NCI-H187 (cell line): ENCODE results near the gene P2RX1.

Experiments
- DNase-seq, 2 experiments: peaks; one replicate each; lab custom pipeline; 2025; lab: John Stamatoyannopoulos, UW

Gene P2RX1

DNA sequence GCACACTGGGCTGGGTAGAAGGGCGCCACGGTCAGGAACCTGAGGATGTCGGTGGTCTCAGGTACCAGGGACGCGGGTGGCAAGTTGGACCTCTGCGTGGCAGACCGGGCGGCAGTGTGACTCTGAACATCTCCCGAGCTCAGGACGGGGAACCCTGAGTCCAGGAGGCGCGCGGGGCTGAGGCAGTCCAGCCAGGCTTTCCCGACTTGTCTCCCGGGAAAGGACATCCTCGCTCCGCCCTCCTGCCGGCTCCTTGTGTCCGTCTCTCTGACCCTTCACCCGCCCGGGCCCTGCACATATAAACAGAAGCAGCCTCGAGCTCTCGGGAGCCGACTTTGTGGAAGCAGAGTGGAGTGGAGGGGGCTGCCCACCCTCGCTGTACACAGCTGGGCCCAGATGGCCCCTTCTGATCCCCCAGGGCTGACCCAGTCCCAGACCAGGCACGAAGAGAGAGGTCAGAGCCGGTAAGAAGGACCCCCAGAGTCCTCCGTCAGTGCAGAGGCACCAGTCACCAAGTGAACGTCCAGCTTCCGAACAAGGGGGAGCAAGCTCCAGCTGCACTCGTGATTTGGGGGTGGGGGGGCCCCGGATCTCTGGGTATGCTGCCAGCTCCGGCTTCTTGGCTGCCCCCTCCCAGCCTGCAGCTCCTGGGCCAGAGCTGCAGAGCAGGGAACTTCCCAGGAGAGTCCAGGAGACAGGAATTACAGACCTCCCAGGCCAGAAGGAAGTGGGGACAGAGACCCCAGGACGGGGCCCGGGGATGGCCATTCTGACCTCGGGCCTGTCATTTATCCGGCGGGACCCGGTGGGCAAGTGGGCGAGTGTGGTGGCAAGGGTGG, 8.5 kb upstream of the P2RX1 start:
- DNase-seq, result no peak

DNA sequence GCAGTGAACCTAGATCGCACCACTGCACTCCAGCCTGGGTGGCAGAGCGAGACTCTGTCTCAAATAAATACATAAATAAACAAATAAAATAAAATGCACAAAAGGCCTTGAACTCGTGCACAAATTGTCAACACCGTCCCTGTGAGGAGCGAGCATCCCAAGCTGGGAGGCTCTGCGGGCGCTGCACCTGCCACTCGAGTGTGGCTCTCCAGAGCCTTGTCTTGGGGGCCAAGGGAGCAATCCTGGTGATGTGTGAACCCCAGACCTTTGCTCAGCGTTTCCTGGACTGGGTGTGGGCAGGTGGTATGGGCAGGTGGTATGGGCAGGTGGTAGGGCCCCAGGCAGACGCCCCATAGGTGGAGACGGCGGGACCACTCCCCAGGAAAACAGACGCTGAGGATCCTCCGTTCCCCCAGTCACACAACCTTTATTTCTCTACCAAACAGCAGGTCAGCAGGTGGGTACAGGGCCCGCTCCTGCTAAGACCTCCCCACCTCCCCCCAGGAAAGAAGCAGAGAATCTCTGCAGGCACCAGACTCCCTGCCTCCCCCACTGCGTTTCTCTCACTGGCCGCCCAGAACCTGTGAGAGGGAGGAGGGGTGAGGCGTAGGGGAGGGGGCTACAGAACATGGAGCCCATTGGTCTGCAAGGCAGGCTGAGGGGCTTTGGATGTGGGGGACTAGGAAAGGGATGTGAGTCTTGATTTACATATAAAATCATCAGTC, 7.4 kb upstream of the P2RX1 start:
- peak in 1 of 2 experiments; percentile 34 for DNase-seq

DNA sequence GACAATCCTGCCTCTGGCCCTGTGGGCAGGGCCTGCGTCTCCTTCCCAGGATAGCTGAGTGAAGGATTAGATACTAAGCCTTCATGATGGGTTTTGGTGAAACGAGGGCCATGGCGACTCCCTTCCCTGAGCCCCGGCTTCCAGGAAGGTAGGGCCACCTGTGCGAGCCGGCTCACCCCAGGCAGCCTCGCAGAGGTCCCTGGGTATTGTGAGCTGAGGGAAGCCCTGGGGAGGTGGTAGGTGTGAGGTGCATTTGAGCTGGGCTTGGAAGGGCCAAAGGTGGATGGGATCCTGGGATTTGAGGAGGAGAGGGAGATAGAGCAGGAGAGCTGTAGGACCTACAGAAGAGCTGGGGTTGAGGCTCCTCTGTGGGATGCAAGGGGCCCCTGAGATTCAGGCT, 6.5 kb upstream of the P2RX1 start:
- no peak for DNase-seq

DNA sequence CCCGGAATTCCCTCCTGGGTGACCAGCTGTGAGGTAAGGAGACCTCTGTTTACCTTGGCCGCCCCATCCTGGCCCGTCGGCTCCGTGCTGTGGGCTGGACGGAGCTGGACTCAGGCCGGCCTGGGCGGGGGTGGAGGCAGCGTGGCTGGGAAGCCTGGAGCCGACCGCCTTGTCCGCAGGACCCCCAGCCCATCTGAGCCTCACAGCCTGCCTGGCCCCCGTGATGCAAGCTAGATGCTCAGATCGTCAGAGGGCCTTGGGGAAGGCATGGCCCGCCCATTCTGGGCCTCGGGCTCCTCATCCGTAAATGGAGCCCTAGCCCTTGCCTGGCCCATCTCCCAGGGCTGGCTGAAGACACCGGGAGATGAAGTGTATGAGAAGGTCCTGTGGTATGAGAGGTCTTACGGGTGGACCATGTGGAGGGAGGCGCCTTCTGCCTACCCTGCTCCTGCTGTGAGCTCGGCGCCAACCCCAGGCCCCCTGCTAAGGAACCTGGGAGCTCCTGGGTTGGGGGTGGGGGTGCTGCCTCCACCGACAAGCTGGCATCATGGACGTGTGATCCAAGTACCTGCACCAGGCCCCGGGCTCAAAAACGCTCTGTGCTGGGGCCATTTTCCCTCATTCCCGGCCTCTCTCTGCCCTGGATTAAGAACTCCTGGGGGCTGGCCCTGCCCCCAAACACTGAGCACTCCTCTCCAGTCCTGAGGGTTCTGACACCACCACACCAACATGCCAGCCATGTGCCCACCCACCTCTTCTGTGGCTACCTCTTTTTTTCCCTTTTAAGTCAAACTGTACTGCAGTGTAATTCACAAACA, 5.4 kb upstream of the P2RX1 start:
- DNase-seq, result no peak

DNA sequence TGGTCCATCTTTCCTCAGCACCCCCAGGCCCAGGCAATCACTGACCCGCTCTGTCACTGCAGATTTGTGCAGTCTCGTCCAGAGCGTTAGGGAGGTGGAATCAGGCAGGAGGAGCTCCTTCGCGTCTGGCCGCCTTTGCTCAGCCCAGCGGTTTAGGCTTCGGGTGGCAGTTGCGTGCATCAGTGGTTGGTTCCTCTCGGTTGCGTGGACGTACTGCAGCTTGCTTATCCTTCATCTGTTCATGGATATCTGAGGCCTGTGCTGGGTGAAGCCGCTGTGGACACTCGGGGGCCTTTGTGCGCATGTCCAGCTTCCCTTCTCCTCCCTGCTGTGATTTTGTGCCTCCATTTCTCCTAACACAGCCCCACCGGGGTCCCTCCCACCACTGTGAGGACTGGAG, 4.7 kb upstream of the P2RX1 start:
- no peak for DNase-seq

DNA sequence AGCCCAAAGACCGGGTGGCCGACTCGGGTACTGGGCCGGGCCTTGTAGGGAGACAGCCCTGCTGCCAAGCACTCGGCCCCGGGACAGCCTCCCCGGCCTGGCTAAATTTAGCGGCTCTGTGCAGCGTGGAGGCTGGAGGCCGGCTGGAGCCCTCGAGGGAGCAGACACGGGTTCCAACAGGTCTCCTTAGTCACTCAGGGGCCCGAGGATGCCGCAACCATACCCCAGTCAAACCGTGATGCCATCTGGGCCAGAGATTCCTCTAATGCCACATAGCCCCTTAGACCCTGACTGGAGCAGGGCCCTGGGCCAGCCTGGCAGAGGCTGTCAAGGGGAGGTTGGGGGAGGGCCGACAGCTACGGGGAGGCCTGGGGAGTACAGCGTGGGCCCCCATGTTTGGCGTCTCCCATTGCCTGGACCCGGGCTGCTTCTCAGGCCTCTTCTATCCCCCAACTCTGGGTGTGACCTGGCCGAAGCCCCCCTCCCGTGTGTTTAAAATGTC, 2.9 kb upstream of the P2RX1 start:
- DNase-seq, result no peak

DNA sequence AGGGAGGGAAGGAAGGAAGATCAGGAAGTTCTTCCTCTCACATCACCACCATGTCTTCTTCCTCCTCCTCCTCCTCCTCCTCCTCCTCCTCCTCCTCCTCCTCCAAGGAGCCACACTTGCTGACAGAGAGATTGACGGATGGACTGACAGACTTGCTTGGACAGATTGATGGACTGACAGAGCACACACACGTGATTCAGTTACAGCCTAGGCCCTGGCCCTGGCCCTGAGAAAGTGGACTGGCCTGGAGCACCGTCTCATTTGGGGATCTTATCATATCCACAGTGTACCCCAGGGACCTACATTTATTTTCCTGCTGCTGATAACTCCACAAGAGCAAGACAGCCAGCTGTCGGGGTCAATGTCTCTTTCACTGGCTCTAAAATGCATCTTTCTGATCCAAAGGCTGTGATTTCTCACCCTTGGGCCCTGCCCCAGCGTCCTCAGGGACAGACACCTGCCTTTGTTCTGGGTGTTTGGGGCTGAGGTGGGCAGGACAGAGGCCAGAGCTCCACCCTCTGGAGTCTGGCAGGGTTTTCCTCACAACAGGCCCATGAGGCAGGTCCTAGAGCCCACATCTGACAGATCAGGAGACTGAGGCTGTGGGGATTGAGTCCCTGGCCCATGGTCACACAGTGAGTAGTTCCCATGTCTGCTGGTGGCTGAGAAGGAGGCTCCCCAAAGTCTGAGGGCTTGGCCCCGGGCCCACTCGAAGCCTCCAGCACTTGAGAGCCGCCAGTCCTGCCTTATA, 2.3 kb upstream of the P2RX1 start:
- no peak for DNase-seq

DNA sequence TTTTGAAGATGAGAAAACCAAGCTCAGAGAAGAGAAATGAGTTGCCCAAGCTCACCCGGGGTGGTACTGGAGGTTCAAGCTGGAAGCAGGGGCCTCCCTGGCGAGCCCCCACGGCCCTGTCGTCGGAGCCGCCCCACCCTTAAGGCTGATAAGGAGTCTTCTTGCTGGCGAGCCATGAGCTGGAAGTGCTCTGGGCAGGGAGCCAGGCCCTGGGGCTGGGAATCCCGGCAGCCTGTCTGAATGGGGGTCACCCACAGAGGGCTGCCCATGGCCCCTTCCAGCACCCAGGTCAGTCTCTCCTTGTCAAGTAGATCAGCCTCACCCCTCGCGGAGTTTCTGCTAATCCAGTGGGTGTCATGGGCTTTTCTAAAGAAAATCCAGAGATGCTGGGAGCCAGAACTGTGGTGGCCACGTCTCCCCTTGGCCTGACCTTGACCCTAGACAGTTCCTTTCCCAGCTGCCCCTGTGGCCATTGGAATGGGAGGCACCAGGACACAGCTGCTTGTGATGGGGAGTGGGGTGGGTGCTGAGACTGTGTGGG, 1.2 kb upstream of the P2RX1 start:
- no peak for DNase-seq

DNA sequence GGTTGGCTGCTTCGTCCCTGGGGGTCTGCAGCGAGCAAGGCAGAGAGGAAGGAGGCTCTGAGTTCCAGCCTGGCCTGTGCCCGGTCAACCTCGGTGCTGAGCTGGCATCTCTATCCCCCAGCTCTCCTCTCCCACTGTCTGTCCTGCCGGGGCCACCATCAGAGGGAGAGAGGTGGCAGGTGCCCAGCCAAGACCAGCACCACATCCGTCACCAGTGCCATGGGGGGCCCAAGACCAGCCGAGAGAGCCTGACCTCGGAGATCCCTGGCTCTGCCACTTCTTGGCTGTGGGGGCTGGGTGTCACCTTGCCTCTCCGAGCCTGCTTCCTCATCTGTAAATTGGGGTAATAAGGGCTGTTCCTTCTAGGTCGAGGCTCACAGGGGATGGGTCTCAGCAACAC, 560 bp upstream of the P2RX1 start:
- DNase-seq, result no peak

DNA sequence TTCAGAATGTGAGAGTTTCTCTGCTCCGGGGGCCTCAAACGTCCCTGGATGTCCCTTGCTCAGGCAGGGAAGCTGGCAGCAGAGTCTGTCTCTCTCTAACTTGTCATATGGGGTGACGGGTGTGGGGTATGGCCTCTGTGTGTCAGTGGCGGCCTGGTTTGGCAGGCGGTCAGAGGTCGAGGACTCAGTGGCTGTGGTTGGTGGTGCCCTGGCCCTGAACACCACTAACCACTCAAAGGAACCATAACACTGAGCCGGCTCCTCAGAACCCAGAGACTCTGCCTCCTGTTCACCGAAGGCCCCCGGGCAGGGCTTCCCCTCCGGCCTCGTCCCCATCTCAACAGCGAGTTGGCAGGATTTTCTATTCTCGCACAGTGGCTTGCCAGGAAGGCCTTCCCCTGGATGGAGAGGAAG, 677 bp downstream of the P2RX1 start:
- DNase-seq, result no peak

DNA sequence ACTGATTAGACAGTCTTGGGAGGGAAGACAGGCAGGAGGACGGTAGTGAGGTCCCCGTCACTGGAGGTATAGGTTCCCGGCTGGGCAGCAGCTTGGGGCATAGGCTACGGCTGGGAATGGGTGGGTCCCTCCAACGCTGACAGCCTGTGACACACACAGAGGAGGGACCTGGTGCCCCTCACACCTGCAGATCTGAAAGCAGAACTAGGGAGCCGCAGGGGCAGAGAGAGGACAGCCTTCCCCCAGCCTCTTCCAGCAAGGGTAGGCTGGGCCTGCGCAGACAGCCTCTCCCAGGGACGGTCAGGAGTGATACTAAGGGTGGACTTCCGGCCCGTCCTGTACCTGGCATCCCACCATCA, 2.0 kb downstream of the P2RX1 start:
- DNase-seq, result no peak

DNA sequence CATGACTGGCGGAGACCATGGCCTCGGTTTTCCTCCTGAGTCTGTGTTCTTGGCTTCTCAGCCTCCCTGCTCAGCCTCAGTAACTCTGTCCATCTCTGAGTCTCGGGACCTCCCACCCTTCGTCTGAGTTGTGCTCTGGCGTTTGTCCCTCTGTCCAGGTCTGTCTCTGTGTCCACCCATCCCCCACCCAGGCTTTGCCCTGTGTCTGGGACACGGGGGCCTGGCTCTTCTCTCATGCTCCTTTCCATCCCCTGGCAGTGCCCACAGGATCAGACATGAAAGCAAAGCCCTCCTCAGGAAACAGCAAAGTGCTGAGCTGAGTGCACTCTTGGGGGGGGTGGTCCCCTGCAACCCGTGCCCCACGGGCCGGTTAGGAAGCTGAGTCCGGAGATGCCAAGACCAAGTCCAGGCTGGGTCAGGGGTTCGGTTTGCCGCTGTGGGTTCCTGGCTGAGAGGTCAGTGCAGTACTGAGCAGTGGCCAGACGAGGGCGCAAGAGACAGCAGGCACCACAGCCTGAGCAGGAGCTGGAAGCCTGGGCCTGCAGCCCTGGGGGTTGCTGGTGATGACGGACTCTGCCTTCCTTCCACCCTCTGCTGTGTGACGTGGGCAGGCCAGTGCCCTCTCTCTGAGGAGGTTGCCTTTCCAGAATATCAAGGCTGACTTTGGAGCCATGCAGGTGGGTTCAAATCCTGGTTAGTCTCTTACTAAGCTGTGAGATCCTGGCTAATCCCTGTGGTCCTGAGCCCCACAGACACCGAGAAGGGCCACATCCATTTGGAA, 2.5 kb downstream of the P2RX1 start:
- no peak for DNase-seq

DNA sequence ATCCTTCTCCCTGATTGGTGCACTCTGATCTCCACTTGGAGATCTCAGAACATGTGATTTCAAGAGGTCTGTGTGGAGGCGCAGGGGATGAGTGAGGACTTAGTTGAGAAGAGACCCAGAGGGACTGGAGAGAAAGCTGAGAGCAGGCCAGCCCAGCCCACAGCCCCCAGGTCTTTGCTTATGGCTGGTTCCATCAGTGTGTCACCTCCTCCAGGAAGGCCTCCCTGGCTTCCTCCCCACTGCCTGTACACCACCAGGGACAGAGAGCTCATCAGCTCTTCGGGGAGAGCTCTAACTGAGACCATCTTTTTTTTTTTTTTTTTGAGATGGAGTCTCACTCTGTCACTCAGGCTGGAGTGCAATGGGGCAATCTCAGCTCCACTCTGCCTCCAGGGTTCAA, 3.4 kb downstream of the P2RX1 start:
- no peak for DNase-seq

DNA sequence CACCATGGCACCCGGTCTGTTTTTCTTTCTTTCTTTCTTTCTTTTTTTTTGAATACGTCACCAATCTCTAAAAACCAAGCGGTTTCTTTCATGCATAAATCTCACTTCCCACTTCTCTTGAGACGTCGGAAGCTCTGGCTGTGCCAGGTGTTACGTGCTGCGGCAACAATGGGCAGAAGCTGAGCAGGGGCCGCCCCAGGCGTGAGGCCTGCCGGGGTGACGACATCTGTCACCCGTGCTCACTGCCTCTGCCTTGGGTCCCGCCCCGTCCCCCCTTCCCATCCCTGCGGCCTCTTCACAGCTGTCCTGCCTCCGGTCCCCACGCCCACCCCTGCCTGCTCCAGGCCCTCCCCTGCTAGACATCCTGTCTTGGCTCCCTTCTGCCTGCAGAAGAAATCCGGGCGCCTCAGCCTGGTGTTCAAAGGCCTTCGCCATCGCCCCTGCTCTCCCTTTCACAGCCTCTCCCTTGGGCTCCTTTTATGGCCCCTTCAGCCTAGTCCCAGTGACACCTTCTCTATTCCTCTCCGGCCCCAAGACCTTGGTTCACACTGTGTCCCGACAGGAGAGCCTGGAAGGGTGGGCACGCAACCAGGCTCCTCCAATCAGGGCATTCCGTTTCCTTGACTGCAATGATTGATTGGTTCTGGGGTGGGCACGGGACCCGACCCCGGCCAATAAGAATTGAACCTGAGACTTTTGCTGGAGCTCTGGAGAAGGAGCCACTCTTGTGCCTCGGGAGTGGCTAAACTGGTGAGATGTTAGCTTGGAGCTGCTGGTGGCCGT, 4.8 kb downstream of the P2RX1 start:
- no peak for DNase-seq

DNA sequence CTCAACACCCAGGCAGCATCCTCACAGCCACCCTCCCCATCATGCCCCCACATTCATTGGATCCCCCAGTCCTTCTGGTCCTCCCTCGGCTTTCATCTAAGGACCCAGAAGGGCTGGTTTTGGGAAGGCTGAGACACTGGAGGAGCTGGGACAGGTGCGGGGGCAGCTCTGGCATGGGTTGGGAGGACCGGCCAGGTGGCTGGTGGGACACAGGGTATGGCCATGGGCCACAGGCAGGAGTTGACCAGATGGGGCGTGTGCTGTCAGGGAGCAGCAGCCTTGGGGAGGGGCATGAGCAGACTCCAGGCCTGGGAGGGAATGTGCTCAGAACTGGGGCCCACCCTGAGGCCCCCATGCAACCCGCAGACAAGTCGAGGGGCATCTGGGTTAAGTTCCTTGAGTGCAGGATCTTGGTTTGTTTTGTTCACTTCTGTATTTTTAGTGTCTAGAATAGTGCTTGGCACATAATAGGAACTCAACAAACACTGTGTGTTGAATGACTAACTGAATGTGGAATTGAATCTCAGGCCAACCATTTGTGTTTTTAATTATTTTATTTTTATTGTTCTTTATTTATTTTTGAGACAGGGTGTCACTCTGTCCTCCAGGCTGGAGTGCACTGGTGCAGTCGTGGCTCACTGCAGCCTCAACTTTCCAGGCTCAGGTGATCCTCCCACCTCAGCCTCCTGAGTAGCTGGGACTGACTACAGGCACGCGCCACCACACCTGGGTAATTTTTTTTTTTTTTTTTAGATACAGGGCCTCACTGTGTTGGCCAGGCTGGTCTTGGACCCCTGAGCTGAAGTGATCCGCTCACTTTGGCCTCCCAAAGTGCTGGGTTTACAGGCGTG, 5.6 kb downstream of the P2RX1 start:
- no peak for DNase-seq

DNA sequence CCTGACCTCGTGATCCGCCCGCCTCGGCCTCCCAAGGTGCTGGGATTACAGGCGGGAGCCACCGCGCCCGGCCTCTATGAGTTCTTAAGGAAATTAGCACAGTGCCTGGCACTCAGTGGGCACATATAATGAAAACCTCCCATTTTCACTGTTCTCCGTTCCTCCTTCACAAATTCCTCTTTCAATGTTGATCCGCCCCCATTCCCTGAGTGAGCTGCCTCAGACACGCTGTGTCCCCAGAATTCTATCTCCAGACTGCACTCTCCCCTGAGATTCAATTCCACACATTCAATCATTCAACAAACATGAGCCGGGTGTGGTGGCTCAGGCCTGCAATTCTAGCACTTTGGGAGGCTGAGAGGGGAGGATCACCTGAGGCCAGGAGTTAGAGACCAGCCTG, 7.0 kb downstream of the P2RX1 start:
- DNase-seq, result no peak

DNA sequence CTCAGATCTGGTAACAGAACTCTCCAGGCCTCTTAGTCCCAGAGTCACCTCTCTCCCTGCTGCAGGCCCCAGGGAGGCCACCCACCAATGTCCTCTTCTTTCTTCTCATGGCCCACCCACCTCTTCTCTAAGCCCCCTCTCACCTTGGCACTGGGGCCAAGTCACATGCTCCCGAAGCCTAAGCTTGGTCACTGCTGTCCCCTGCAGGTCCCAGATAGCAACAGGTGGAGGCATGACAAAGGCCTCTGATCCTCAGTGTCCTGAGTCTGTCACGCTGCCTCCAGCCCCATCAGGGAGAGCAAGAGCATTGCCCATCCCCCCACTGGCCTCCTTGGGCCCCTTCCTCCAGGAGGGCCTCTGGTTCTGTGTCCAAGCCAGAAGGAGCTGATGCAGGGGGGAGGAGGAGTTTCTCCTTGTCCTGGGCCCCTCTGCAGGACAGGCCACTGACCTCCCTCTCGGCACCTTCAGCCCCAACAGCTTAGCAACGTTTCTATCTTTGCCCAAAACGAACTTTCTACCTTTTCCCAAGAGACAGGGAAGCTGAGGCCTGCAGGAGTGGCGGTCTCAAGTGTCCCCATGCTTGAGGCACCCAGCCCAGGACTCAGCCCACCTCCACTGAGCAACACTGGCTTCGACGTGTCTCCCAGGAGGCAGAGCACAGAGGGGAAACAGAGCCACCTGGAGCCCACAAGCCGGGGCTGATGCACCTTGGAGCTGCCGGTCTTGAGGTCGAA, 8.6 kb downstream of the P2RX1 start:
- DNase-seq, result no peak

DNA sequence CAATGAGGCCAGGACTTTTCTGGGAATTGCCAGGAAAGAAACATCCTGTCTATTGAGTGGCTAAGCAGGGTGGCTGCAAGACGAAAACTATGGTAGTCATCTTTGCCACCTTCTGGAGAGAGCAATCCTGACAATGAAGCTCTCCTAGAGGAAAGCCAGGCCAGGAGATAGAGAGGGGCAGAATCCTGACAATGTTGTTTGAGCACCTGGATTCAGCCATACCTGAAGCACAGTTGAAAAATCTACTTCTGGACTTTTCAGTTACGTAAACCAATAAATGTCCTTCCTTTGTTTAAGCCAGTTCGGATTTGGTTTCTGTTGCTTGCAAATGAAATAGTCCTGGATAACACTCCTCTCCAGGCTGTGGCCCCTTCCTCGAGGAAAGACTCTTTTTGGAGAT, 9.4 kb downstream of the P2RX1 start:
- DNase-seq, result no peak
